GM19455 (cell line): Measurements from ENCODE around the gene TMEM161B.
"Not testable (repeated sequence)": the region's sequence is repeated elsewhere in the genome, so short reads cannot be mapped to it uniquely, and the experiment has no call there.

Experiments
- ATAC-seq: cut with Tn5 transposase; IDR thresholded peaks from one replicate; pipeline ENCODE4 v1.9.1; 2021; ENCODE audit not compliant: unreplicated experiment

Gene TMEM161B

DNA sequence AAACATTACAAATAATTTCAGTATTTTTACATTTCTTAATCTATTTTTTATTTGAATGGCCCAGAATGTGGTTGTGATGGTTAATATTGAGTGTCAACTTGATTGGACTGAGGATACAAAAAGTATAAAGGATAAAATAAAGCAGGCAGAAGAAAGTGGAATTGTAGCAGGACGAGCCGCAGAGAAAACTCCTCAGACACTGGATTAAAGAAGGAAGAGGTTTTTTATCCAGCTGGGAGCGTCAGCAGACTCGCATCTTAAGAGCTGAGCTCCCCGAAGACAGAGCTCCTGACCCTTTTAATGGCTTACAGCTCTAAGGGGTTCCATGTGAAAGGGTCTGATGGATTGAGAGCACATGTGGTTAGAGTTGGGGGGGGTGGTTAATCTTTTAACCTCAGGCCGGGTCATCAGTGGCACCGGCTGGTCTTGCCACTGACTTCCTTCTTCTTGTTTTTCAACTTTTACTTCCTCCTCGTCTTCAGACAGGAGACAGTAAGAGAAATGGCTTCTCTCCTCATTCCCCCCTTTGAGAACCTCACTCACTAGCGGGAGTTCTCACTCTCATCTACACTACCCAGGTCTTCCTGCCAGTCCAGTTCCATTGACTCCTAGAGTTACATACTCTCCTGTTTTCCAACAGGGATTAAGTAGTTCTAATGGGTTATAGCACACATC is 80.0 kb downstream of the TMEM161B start:
- no peak for ATAC-seq

GRCh38 chr5:88183255-88183654 is 85.4 kb downstream of the TMEM161B start:
- no peak for ATAC-seq

DNA sequence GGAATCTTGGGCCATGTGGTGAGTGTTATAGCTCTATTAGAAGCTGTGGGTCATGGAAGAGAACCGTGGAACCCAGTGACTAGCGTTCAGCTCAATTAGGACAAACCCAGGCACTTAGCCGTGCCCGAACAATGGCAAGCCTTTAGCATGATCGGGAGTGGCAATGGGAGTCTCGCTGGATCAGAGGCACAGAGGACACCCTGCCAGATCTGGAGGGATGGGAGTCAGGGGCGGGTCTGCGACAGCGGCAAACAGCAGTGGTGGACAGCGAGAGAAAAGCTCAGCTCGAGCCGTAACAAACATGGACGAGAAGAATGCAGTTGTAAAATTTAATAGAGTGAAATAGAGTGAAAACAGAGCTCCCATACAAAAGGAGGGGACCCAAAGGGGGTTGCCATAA is 91.2 kb downstream of the TMEM161B start:
- not testable (repeated sequence) for ATAC-seq

- no peak for ATAC-seq
These were observed 95.5 kb downstream of the TMEM161B start for GRCh38 chr5:88172847-88173758.

GRCh38 chr5:88159591-88159990 is 109.1 kb downstream of the TMEM161B start:
- no peak for ATAC-seq

DNA sequence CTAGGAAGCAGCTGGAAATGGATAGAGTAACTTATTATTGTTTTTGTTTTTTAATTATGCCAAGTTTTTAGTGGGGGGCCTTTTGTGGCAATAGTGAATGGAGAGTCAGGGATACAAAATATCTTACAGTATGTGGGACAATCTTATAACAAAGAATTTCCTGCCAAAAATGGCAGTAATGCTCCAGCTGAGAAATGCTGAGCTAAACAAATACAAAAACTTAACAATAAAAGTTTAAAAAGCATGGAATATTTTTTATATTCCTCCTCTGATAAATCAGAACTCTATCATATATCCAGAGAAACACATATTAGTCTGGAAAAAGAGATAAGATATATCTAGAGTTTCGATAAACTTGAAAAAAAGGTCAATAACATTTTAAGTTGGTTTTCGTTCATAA is 110.6 kb downstream of the TMEM161B start:
- no peak for ATAC-seq

- ATAC-seq = no peak
These were observed 113.8 kb downstream of the TMEM161B start for GRCh38 chr5:88154891-88155290.

DNA sequence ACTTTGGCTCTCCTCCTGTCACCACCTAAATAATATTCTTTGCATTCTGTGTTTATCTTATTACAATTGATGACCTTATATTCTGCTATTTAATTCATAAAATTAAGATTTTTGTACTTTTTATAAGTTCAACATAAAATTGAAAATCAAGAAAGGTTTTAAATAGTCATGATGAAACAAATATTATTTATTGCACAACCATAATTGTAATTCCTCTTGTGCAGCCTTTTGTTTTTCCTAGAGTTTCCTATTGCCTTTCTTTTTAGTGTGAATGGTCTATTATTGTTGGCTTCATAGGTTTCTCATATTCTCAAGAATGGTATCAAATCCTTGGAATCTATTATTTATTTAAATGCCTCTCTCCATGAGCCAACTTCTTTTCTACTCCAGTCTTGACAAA is 117.9 kb downstream of the TMEM161B start:
- ATAC-seq = no peak

- ATAC-seq = no peak
These were observed 122.8 kb downstream of the TMEM161B start for GRCh38 chr5:88145611-88146467.

- no peak for ATAC-seq
These were observed 123.4 kb downstream of the TMEM161B start for GRCh38 chr5:88145221-88145610.
